CD4-positive, alpha-beta T cell (primary cell): ENCODE results near the gene GRIA3. TPM values are rescaled to one million over a fixed set of nuclear protein-coding genes. Genes with fewer than 3 reads are reported as not detected.

ENCODE experiments used
- ATAC-seq: fragments of 200-7000 bp; cut with Tn5 transposase; one replicate; pipeline ENCODE4 v1.10.0; 2022; ENCODE audit warnings: mild to moderate bottlenecking; ENCODE audit not compliant: poor library complexity
- CTCF ChIA-PET: fragments of 350-600 bp; sonication (Branson Sonifier 250); formaldehyde crosslinking; loops from one replicate; lab custom pipeline; 2021; ENCODE audit warnings: antibody characterized with exemption, inconsistent platforms; lab: Charles Lee
- POLR2A ChIA-PET: fragments of 350-600 bp; sonication (Branson Sonifier 250); formaldehyde crosslinking; loops from one replicate; lab custom pipeline; 2021; ENCODE audit warnings: antibody characterized with exemption, inconsistent platforms; lab: Charles Lee
- DNase-seq, 14 experiments: peaks; one replicate each; pipeline ENCODE4 v3.0.0-alpha.2; 2013 to 2020; ENCODE audit warnings: mixed read lengths in 2 of 14
- H3K27ac ChIP-seq, 2 donors: one replicate each; pipeline versions ENCODE4 v1.5.1 to v1.7.0; 2013; ENCODE audit warnings: low read length in 2 of 2, low read depth in 1 of 2, mild to moderate bottlenecking in 1 of 2
- H3K27me3 ChIP-seq, 2 experiments: 1 replicate in 1 of 2; 2 replicates in 1 of 2; pipeline versions ENCODE4 v1.6.1 to v1.7.0; 2013; ENCODE audit warnings: low read length in 2 of 2, control low read depth in 1 of 2, mild to moderate bottlenecking in 1 of 2, moderate library complexity in 1 of 2; ENCODE audit not compliant: insufficient read depth in 2 of 2, control insufficient read depth in 1 of 2
- H3K36me3 ChIP-seq: one replicate; pipeline ENCODE4 v1.6.1; 2013; ENCODE audit warnings: low read length, control low read depth; ENCODE audit not compliant: insufficient read depth
- H3K4me1 ChIP-seq: one replicate; pipeline ENCODE4 v1.6.1; 2013; ENCODE audit warnings: low read length, control low read depth; ENCODE audit not compliant: insufficient read depth
- H3K4me3 ChIP-seq: one replicate; pipeline ENCODE4 v1.5.1; 2013; ENCODE audit warnings: mild to moderate bottlenecking, low read length, moderate library complexity
- H3K9me3 ChIP-seq, 2 experiments: 1 replicate in 1 of 2; 2 replicates in 1 of 2; pipeline versions ENCODE4 v1.6.1 to v1.7.0; 2013; ENCODE audit warnings: low read length in 2 of 2, mild to moderate bottlenecking in 2 of 2, control low read depth in 1 of 2, moderate library complexity in 1 of 2; ENCODE audit not compliant: control insufficient read depth in 1 of 2, insufficient read depth in 1 of 2
- H3K27ac Mint-ChIP-seq: one replicate; pipeline ENCODE4 v1.8.0; 2020; ENCODE audit warnings: mixed read lengths
- H3K27me3 Mint-ChIP-seq: one replicate; pipeline ENCODE4 v1.8.0; 2021; ENCODE audit warnings: mixed read lengths
- H3K36me3 Mint-ChIP-seq: one replicate; pipeline ENCODE4 v1.8.0; 2021; ENCODE audit warnings: low read depth, mixed read lengths
- H3K4me1 Mint-ChIP-seq: one replicate; pipeline ENCODE4 v1.8.0; 2021; ENCODE audit warnings: low read depth, mixed read lengths
- H3K4me3 Mint-ChIP-seq: one replicate; pipeline ENCODE4 v1.8.0; 2020; ENCODE audit warnings: mild to moderate bottlenecking, mixed read lengths
- H3K9me3 Mint-ChIP-seq: one replicate; pipeline ENCODE4 v1.8.0; 2020; ENCODE audit warnings: mixed read lengths
- intact Hi-C, 2 experiments: fragments of 100-400 bp; cut with DNase I in 1 of 2; cut with micrococcal nuclease in 1 of 2; formaldehyde crosslinking; loops; one replicate each; pipeline versions ENCODE4 v1.15.1 to v1.9.0; 2023 to 2025; cut with DNase I, micrococcal nuclease
- total RNA-seq, 174 experiments: library from RNA in 2 of 174; stranded (reverse) in 2 of 174; gene quantifications; one replicate each; pipeline ENCODE4 v1.2.3 and lab custom pipeline; 2021 to 2026
- TF ChIP-seq, protein P1 (sequence below): fragments of 200-600 bp; IDR thresholded peaks from one replicate; pipeline ENCODE4 v1.8.0; 2022; ENCODE audit warnings: antibody characterized with exemption, mild to moderate bottlenecking

GRIA3 gene
- total RNA-seq, 2 experiments from 2014 or later, result not detected

DNA sequence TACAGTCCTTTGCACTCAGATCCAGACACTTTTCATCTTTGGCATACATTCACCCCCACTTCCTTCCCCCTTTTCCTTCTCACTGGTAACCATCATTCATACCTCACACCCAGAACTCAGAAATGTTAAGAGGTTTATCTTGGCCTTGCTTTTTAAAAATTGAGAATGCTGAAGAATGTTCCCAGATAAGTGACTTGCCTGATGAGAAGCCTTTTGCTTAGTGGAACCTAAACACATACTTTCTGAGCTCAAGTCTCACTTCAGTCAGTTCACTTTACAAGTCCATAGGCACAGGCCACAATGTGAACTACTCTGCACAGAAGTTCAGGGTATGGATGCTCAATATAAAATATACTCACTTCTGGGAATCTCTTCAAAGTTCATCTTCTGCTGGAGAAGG, 129.4 kb downstream of the GRIA3 start:
- Mint-ChIP-seq H3K27ac (no peak overlapping the region), H3K36me3 (no peaks in the 10 kb centered on the region), H3K4me1 (no peaks in the 10 kb centered on the region), H3K4me3 (no peak overlapping the region), H3K27me3 (no peaks in the 10 kb centered on the region), H3K9me3 (no peaks in the 10 kb centered on the region)
- ChIA-PET POLR2A (no interaction called here), CTCF (no interaction called here)
- Histone ChIP-seq H3K27me3 (no peaks in the 10 kb centered on the region), H3K4me3 (no peak overlapping the region), H3K4me1 (no peaks in the 10 kb centered on the region), H3K36me3 (no peaks in the 10 kb centered on the region), H3K27ac (no peak overlapping the region), H3K9me3 (no peaks in the 10 kb centered on the region)
- ATAC-seq (no peak), DNase-seq (no peak)
- TF ChIP-seq, protein P1, sequence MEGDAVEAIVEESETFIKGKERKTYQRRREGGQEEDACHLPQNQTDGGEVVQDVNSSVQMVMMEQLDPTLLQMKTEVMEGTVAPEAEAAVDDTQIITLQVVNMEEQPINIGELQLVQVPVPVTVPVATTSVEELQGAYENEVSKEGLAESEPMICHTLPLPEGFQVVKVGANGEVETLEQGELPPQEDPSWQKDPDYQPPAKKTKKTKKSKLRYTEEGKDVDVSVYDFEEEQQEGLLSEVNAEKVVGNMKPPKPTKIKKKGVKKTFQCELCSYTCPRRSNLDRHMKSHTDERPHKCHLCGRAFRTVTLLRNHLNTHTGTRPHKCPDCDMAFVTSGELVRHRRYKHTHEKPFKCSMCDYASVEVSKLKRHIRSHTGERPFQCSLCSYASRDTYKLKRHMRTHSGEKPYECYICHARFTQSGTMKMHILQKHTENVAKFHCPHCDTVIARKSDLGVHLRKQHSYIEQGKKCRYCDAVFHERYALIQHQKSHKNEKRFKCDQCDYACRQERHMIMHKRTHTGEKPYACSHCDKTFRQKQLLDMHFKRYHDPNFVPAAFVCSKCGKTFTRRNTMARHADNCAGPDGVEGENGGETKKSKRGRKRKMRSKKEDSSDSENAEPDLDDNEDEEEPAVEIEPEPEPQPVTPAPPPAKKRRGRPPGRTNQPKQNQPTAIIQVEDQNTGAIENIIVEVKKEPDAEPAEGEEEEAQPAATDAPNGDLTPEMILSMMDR, result no peak
- intact Hi-C loops, result no loop called here

- no peaks in the 10 kb centered on the region for H3K27me3 ChIP-seq
- POLR2A ChIA-PET, result no interaction called here
- Mint-ChIP-seq H3K27me3 (no peaks in the 10 kb centered on the region), H3K9me3 (no peaks in the 10 kb centered on the region), H3K4me1 (no peaks in the 10 kb centered on the region), H3K4me3 (no peak overlapping the region), H3K36me3 (no peaks in the 10 kb centered on the region), H3K27ac (no peak overlapping the region)
- H3K27ac ChIP-seq, result no peak overlapping the region
- CTCF ChIA-PET, result no interaction called here
- ATAC-seq, result no peak
- TF ChIP-seq, protein P1, result no peak
- no peaks in the 10 kb centered on the region for H3K36me3 ChIP-seq
- H3K4me1 ChIP-seq, result no peaks in the 10 kb centered on the region
- H3K9me3 ChIP-seq, result no peaks in the 10 kb centered on the region
- intact Hi-C loops, result no loop called here
- no peak overlapping the region for H3K4me3 ChIP-seq
- DNase-seq, result no peak
Observed at GRCh38 chrX:123320622-123321021, 136.5 kb downstream of the GRIA3 start.

GRCh38 chrX:123322536-123322935, 138.5 kb downstream of the GRIA3 start:
- Mint-ChIP-seq H3K36me3 (no peaks in the 10 kb centered on the region), H3K27me3 (no peaks in the 10 kb centered on the region), H3K4me1 (no peaks in the 10 kb centered on the region), H3K9me3 (no peaks in the 10 kb centered on the region), H3K27ac (no peak overlapping the region), H3K4me3 (no peak overlapping the region)
- no peaks in the 10 kb centered on the region for H3K27me3 ChIP-seq
- intact Hi-C loops, result no loop called here
- no peak overlapping the region for H3K27ac ChIP-seq
- no peak for ATAC-seq
- DNase-seq, result no peak
- no peaks in the 10 kb centered on the region for H3K4me1 ChIP-seq
- TF ChIP-seq, protein P1, result no peak
- no peak overlapping the region for H3K4me3 ChIP-seq
- ChIA-PET POLR2A (no interaction called here), CTCF (interaction anchor here (1.0 kb wide), 1 partner anchor 16 kb away, joined by 3 read pairs; no protein-coding TSS in a partner anchor)
- H3K9me3 ChIP-seq, result no peaks in the 10 kb centered on the region
- H3K36me3 ChIP-seq, result no peaks in the 10 kb centered on the region
